ENCODE results near the gene VWA3A.
"Not testable (repeated sequence)": the region's sequence is repeated elsewhere in the genome, so short reads cannot be mapped to it uniquely, and the experiment has no call there.

The VWA3A gene

GRCh38 chr16:22092143-22092933, at the start of gene VWA3A:
Gene VWA3A (plus strand): TSS chr16:22092541. CDS start chr16:22092638, 97 bp downstream.
- peak; percentile 75 for DNase-seq (ENCODE audit: low spot score)

DNA sequence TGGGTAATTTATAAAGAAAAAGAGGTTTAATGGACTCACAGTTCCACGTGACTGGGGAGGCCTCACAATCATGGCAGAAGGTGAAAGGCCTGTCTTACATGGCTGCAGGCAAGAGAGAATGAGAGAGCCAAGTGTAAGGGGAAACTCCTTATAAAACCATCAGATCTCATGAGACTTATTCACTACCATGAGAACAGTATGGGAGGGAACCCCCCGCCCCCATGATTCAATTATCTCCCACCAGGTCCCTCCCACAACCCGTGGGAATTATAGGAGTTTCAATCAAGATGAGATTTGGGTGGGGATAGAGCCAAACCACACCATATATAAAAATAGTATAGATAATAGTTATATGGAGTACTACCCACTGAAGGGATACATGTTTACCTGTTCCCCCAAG, 48.5 kb upstream of the VWA3A start:
- not testable (repeated sequence) for DNase-seq (ENCODE audit: low spot score)

DNA sequence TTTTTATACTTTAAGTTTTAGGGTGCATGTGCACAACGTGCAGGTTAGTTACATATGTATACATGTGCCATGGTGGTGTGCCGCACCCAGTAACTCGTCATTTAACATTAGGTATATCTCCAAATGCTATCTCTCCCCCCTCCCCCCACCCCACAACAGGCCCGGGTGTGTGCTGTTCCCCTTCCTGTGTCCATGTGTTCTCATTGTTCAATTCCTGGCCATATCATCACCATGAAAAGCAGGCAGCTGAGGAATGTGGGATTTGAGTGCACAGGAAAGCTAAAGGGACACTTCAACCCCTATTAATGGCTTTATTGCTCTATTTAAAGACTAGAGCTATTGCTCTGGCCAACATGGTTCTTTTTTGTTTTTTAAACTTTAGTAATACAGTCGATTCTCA, 46.5 kb upstream of the VWA3A start:
- not testable (repeated sequence) for DNase-seq (ENCODE audit: low spot score)

DNA sequence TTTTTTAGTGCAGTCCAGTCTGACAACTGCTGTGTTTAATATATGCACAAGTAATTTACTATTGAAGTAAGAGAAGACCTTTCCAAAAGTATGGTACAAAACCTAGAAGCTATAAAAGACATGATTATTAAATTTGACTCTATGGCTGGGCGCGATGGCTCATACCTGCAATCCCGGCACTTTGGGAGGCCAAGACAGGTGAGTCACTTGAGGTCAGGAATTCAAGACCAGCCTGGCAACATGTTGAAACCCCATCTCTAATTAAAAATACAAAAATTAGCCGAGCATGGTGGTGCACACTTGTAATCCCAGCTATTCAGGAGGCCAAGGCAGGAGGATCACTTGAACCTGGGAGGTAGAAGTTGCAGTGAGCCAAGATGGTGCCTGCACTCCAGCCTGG, 41.4 kb upstream of the VWA3A start:
- DNase-seq (ENCODE audit: low spot score), result no peak

GRCh38 chr16:22052980-22053379, 39.4 kb upstream of the VWA3A start:
- DNase-seq (ENCODE audit: low spot score), result no peak

DNA sequence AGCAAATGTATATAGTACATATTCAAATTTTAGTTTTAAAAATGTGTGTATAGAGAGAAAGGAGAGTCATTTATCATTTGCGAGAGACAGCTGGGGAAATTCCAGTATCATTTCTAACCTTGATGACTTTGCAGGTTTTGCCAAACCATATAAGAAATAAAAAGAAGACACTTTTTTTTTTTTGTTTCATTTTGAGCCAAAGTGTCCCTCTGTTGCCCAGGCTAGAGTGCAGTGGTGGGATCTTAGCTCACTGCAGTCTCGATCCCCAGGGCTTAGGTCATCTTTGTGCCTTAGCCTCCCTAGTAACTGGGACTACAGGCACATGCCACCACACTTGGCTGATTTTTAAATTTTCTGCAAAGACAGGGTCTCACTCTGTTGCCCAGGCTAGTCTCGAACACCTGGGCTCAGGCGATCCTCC, 38.4 kb upstream of the VWA3A start:
- no peak for DNase-seq (ENCODE audit: low spot score)

DNA sequence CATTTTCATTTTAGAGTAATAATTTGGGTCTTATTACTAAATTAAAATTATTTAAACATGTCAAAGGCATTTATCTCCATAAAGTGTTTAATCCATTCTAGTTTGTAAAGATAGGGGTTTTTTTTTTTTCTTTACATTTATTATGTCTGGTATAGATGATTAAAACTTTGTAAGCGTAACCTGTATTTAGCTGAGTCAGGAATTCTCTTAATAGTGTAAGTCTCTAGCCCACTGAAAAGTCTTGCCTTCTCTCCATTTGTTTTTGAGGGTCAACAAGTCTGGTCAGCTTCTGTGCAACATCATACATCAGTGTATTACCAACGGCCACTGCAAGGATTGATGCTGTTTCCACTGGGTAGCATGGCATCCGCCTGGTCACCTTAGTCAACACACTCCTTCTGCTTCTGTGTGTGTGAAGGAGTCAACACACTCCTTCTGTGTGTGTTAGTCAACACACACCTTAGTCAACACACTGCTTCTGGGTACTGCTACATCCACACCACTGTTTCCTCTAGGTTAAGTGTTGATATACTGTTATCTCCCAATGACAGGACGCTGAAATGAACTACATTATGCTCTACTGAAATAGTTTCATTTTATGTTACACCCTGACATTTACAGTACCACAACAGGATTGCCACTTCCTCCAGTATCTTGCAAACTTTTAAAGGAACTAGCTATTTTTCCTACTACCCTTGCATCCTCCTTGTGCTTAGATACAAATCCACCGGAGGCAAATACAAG, 37.3 kb upstream of the VWA3A start:
- no peak for DNase-seq (ENCODE audit: low spot score)

DNA sequence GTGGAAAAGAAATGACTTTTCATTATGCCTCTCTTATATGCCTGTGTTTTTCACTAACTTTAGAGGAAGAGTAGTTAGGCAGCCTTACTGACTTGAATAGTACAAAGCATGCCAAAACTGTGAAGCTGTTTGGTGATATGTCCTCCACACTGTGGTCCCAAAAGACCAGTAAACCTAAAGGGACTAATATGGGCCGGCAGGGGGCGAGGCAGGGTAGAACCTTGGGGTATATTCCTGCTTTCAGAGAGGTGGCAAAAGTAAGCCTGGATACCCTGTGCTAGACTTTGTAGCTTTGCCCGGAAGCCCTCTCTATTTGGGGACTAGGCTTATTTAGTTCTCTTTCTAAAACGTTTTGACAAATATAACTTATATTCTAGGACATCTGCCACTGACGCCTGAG, 36.5 kb upstream of the VWA3A start:
- DNase-seq (ENCODE audit: low spot score), result peak; percentile 49

GRCh38 chr16:22063888-22064467, 28.4 kb upstream of the VWA3A start:
- DNase-seq (ENCODE audit: low spot score), result no peak

GRCh38 chr16:22065252-22065651, 27.1 kb upstream of the VWA3A start:
- no peak for DNase-seq (ENCODE audit: low spot score)

GRCh38 chr16:22070361-22071330, 21.7 kb upstream of the VWA3A start:
- DNase-seq (ENCODE audit: low spot score), result no peak

- no peak for DNase-seq (ENCODE audit: low spot score)
These were observed 20.9 kb upstream of the VWA3A start for GRCh38 chr16:22071331-22071910.

- DNase-seq (ENCODE audit: low spot score), result no peak
These were observed 19.0 kb upstream of the VWA3A start for GRCh38 chr16:22073350-22073749.

- no peak for DNase-seq (ENCODE audit: low spot score)
These were observed 17.1 kb upstream of the VWA3A start for GRCh38 chr16:22075043-22075757.

DNA sequence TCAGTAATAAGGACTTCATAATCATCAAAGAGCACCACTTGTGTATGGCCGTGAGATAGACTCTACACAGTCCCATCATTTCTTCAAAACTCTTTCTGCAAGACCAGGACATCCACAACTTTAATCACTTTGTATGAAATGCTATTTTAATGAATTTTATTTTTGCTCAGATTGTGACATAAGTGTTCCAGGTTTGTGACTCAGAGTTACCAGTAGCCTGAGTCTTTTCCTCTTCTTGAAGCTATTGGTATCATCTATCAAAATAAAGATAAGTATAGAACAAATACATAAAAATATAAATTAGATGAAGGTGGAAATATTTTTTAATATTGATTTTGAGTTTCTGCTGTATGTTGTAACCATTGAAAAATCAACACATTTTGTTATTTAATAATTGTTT, 16.6 kb upstream of the VWA3A start:
- DNase-seq (ENCODE audit: low spot score), result no peak

- peak; percentile 74 for DNase-seq (ENCODE audit: low spot score)
These were observed 14.5 kb upstream of the VWA3A start for GRCh38 chr16:22077700-22078313.

GRCh38 chr16:22078656-22079055, 13.7 kb upstream of the VWA3A start:
- no peak for DNase-seq (ENCODE audit: low spot score)

DNA sequence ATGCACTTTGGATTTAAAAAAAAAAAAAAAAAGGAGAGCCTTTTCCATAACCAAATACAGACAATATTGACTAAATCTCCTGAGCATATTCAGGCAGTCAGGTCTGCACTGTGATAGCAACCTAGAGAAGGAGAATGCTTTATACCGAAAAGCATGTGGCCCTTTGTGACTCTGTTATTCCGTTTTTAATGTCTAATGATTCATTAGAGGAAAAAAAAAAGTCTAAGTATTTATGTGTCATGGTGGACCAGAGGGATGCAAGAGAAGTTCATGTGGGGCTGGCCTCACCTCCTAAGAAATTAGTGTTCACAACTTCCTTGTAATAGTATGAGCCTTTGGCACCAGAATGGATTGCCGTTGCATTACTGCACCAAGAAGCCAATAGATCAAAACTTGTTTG, 11.3 kb upstream of the VWA3A start:
- no peak for DNase-seq (ENCODE audit: low spot score)

DNA sequence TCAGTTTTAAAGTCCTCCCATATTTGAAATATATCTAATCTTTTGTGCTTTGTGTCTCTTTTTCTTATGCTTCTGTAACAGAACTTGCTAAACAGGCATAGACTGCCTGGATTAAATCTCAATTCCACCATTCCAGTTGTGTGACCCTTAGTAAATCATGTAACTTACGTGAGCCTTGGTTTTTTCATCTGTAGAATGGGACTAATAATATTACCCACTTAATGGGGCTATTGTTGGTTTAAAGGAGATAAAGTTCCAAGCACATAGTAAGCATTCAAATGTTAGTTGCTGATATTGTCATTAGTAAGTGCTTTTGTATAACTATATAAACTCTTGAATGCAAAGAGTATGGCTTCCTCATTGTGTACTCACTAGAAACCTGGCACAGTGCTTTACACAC, 5.9 kb upstream of the VWA3A start:
- no peak for DNase-seq (ENCODE audit: low spot score)

GRCh38 chr16:22088642-22089041, 3.7 kb upstream of the VWA3A start:
- DNase-seq (ENCODE audit: low spot score), result no peak
